Neuronal stem cell (in vitro differentiated cells): ENCODE measurements around the gene TRAPPC3L.
"Not testable (repeated sequence)": the region's sequence is repeated elsewhere in the genome, so short reads cannot be mapped to it uniquely, and the experiment has no call there.

Experiments
- DNase-seq: peaks from one replicate; pipeline ENCODE4 v3.0.0-alpha.2; 2013; ENCODE audit warnings: low spot score
- H2AFZ ChIP-seq: one replicate; pipeline ENCODE4 v1.6.1; 2013; ENCODE audit warnings: mild to moderate bottlenecking, low read length, inconsistent platforms
- H2AK5ac ChIP-seq: 2 replicates; pipeline ENCODE4 v1.6.1; 2013; ENCODE audit warnings: low read depth, mild to moderate bottlenecking, inconsistent platforms, low read length, moderate library complexity, mixed read lengths
- H2BK120ac ChIP-seq: 2 replicates; pipeline ENCODE4 v1.6.1; 2013; ENCODE audit warnings: low read depth, mild to moderate bottlenecking, inconsistent platforms, low read length, moderate library complexity, mixed read lengths
- H2BK12ac ChIP-seq: one replicate; pipeline ENCODE4 v1.6.1; 2013; ENCODE audit warnings: low read length, inconsistent platforms
- H2BK15ac ChIP-seq: 2 replicates; pipeline ENCODE4 v1.6.1; 2013; ENCODE audit warnings: mild to moderate bottlenecking, low read length, inconsistent platforms, mixed read lengths
- H2BK5ac ChIP-seq: one replicate; pipeline ENCODE4 v1.6.1; 2013; ENCODE audit warnings: inconsistent platforms, mild to moderate bottlenecking, low read length, moderate library complexity
- H3K14ac ChIP-seq: one replicate; pipeline ENCODE4 v1.6.1; 2013; ENCODE audit warnings: low read length, inconsistent platforms
- H3K18ac ChIP-seq: 2 replicates; pipeline ENCODE4 v1.6.1; 2013; ENCODE audit warnings: low read length, inconsistent platforms
- H3K23ac ChIP-seq: 2 replicates; pipeline ENCODE4 v1.6.1; 2013; ENCODE audit warnings: low read depth, mild to moderate bottlenecking, mixed read lengths, low read length, inconsistent platforms; ENCODE audit not compliant: poor library complexity
- H3K27ac ChIP-seq: replicated peaks from 3 replicates; pipeline ENCODE4 v1.5.1; 2013; ENCODE audit warnings: low read length, inconsistent platforms
- H3K27me3 ChIP-seq, 3 experiments: 2 replicates each; pipeline ENCODE4 v1.6.1; 2013; ENCODE audit warnings: low read length in 3 of 3, mild to moderate bottlenecking in 2 of 3, inconsistent platforms in 1 of 3, low read depth in 1 of 3, mixed read lengths in 1 of 3, moderate library complexity in 1 of 3; ENCODE audit not compliant: control insufficient read depth in 3 of 3, insufficient read depth in 3 of 3
- H3K36me3 ChIP-seq, 2 donors: replicated peaks in 1 of 2; 2 replicates each; pipeline ENCODE4 v1.6.1; 2013; ENCODE audit warnings: low read length in 2 of 2; ENCODE audit not compliant: control insufficient read depth in 2 of 2, insufficient read depth in 2 of 2
- H3K4ac ChIP-seq: 2 replicates; pipeline ENCODE4 v1.6.1; 2013; ENCODE audit warnings: inconsistent platforms, mild to moderate bottlenecking, low read length, moderate library complexity
- H3K4me1 ChIP-seq, 2 donors: 1 replicate in 1 of 2; 2 replicates in 1 of 2; pipeline ENCODE4 v1.6.1; 2013; ENCODE audit warnings: low read length in 2 of 2, low read depth in 1 of 2; ENCODE audit not compliant: control insufficient read depth in 2 of 2, insufficient read depth in 1 of 2
- H3K4me2 ChIP-seq: one replicate; pipeline ENCODE4 v1.6.1; 2013; ENCODE audit warnings: mild to moderate bottlenecking, low read length, inconsistent platforms; ENCODE audit not compliant: insufficient read depth, poor library complexity, severe bottlenecking
- H3K4me3 ChIP-seq, 2 donors: 2 replicates each; pipeline ENCODE4 v1.5.1; 2013; ENCODE audit warnings: low read length in 2 of 2, mild to moderate bottlenecking in 2 of 2, inconsistent platforms in 1 of 2, moderate library complexity in 1 of 2
- H3K79me1 ChIP-seq: one replicate; pipeline ENCODE4 v1.6.1; 2013; ENCODE audit warnings: low read depth, mild to moderate bottlenecking, inconsistent platforms, low read length, moderate library complexity
- H3K9ac ChIP-seq: one replicate; pipeline ENCODE4 v1.6.1; 2013; ENCODE audit warnings: mild to moderate bottlenecking, low read depth, low read length, inconsistent platforms; ENCODE audit not compliant: poor library complexity
- H3K9me3 ChIP-seq, 2 donors: replicated peaks in 1 of 2; 2 replicates each; pipeline versions ENCODE3 to v1.6.1; 2013; ENCODE audit warnings: low read length in 2 of 2, mild to moderate bottlenecking in 2 of 2, inconsistent platforms in 1 of 2, low read depth in 1 of 2, mixed read lengths in 1 of 2, moderate library complexity in 1 of 2; ENCODE audit not compliant: control insufficient read depth in 2 of 2, insufficient read depth in 1 of 2
- H4K8ac ChIP-seq: one replicate; pipeline ENCODE4 v1.6.1; 2013; ENCODE audit warnings: low read depth, mild to moderate bottlenecking, inconsistent platforms, low read length, moderate library complexity
- H4K91ac ChIP-seq: one replicate; pipeline ENCODE4 v1.6.1; 2013; ENCODE audit warnings: low read length, low read depth, mild to moderate bottlenecking, inconsistent platforms; ENCODE audit not compliant: poor library complexity
- WGBS, 2 donors: extraction: QIAGEN DNeasy Blood & Tissue Kit; methylation state at CpG; one replicate each; pipeline ENCODE4 v1.1.7; 2013; ENCODE audit warnings: missing lambda C conversion rate in 2 of 2, mixed read lengths in 1 of 2; ENCODE audit not compliant: insufficient read length in 2 of 2, insufficient replicate concordance in 1 of 2; ENCODE audit errors: extremely low coverage in 2 of 2; 5-methylcytosine and 5-hydroxymethylcytosine counted together

TRAPPC3L gene

DNA sequence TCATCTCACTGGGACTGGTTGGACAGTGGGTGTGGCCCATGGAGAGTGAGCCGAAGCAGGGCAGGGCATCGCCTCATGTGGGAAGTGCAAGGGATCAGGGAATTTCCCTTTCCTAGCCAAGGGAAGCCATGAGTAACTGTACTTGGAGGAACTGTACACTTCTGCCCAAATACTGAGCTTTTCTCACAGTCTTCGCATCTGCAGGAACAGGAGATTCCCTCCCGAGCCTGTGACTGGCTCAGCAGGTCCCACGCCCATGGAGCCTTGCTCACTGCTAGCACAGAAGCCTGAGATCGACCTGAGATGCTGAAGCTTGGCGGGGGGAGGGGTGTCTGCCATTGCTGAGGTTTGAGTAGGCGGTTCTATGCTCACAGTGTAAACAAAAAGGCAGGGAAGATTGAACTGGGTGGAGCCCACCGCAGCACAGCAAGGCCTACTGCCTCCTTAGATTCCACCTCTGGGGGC, 44.5 kb downstream of the TRAPPC3L start:
- Histone ChIP-seq H2AK5ac (no peak overlapping the region), H3K36me3 (no peaks in the 10 kb centered on the region), H2BK12ac (no peak overlapping the region), H3K9me3 (peaks cover 0 to 4% of the 10 kb centered on the region in 2 donors), H3K4me1 (peaks cover 4 to 6% of the 10 kb centered on the region in 2 donors), H3K18ac (peak overlapping the region; percentile 76), H3K9ac (no peak overlapping the region), H3K27ac (no peak overlapping the region), H4K91ac (no peak overlapping the region), H3K4me2 (no peak overlapping the region), H3K14ac (no peak overlapping the region), H2BK5ac (no peak overlapping the region), H3K23ac (no peak overlapping the region), H2BK120ac (no peak overlapping the region), H4K8ac (no peak overlapping the region), H2BK15ac (no peak overlapping the region), H3K27me3 (no peaks in the 10 kb centered on the region), H3K4me3 (peak overlapping the region in 1 of 2 donors; percentile 49), H2AFZ (peak overlapping the region; percentile 79), H3K79me1 (no peaks in the 10 kb centered on the region), H3K4ac (no peak overlapping the region)
- WGBS, 2 donors, result no CpG with 5 or more reads among the region's 9 CpGs
- no peak for DNase-seq

DNA sequence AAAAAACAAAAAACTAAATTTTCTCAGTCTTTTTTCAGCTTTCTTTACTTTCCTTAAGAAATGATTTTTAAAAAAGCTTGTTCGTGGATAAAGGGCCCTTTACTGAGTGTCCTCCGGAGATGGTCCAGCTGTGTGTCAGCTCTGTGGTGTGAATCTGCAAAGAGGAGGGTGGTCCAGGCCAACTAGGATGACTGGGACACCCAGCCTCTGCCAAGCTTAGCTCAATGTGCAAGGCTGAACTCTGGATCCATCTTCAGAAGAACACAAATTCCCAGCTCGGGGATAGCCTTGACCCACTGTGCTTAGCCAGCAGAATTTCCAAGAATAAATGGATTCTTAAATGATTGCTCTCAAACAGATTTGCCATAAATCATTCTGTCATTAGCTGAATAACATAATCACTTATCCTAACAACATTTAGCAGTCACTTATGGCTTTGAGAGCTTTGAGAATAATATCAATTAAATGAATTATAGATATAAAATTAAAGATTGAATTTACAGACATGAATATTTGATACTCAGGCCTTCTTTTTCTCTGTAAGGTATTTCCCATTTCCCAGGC, 48.3 kb downstream of the TRAPPC3L start:
- Histone ChIP-seq H3K23ac (no peak overlapping the region), H2BK5ac (no peak overlapping the region), H3K4me2 (no peak overlapping the region), H3K36me3 (no peaks in the 10 kb centered on the region), H2AFZ (peak overlapping the region; percentile 46), H3K27me3 (no peaks in the 10 kb centered on the region), H3K4ac (no peak overlapping the region), H3K4me1 (peaks cover 6% of the 10 kb centered on the region in 2 donors), H3K27ac (no peak overlapping the region), H2BK12ac (no peak overlapping the region), H3K9ac (no peak overlapping the region), H3K79me1 (no peaks in the 10 kb centered on the region), H3K18ac (no peak overlapping the region), H3K14ac (no peak overlapping the region), H2BK120ac (no peak overlapping the region), H2BK15ac (no peak overlapping the region), H4K91ac (no peak overlapping the region), H3K4me3 (no peak overlapping the region), H3K9me3 (peaks cover 0 to 4% of the 10 kb centered on the region in 2 donors), H4K8ac (no peak overlapping the region), H2AK5ac (no peak overlapping the region)
- DNase-seq, result no peak
- no CpG with 5 or more reads among the region's 3 CpGs for WGBS, 2 donors

DNA sequence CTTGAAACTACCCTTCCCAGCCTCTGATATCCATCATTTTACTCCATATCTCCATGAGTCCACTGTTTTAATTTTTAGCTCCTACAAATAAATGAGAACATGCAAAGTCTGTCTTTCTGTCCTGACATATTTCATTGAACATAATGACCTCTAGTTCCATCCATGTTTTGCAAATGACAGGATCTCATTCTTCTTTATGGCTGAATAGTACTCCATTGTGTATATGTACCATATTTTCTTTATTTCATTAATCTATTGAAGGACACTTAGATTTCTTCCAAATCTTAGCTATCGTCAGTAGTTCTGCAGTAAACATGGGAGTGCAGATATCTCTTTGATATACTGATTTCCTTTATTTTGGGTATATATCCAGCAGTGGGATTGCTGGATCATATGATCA, 50.3 kb downstream of the TRAPPC3L start:
- not testable (repeated sequence) for H2AK5ac ChIP-seq, DNase-seq, H2BK5ac ChIP-seq, H2AFZ ChIP-seq, H3K79me1 ChIP-seq, H3K27ac ChIP-seq, H4K91ac ChIP-seq, H3K9ac ChIP-seq, H3K4ac ChIP-seq, H3K4me3 ChIP-seq, H4K8ac ChIP-seq, H2BK120ac ChIP-seq, H3K23ac ChIP-seq, H3K27me3 ChIP-seq, H3K14ac ChIP-seq, H2BK15ac ChIP-seq, H3K18ac ChIP-seq, H3K36me3 ChIP-seq, H3K4me2 ChIP-seq, H3K9me3 ChIP-seq, H2BK12ac ChIP-seq
- whole genome bisulfite sequencing, 2 donors, result no CpG with 5 or more reads among the region's 1 CpG
- peaks cover 2 to 16% of the 10 kb centered on the region in 2 donors for H3K4me1 ChIP-seq

DNA sequence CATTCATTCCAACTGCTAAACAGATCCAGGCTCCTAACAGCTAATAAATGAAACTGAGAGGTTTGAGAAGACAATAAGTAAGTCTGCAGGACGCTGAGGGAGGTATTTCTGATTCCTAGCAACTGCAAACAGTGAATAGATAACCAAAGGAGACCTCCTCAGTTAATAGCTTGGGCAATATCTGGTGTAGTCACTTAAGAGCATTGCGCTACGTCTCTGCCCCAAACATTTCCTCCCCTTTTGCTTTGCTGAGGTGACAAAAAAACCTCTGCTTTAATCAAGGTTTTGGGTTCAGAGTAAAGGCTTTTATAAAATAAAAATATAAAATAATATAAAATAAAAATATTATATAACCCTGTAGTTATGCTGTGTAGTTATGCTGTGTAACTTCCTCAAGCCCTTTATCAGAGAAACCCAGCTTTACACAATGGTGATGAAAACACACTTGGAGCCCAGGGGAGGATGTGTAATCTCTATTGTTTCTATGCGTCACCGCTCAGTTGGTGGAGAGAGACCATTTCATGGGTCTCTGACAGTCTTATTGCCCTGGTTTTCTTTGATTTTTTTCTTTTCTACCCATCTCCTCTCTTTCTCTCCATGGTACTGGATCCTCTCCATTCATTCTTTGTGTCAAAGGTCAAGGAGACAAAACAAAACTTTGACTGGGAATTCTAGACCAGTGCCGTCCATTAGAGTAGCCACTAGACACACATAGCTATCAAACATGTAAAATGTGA, 53.0 kb downstream of the TRAPPC3L start:
- Histone ChIP-seq H3K4me1 (peaks cover 0 to 16% of the 10 kb centered on the region in 2 donors), H3K18ac (no peak overlapping the region), H3K9ac (no peak overlapping the region), H2AK5ac (no peak overlapping the region), H3K36me3 (no peaks in the 10 kb centered on the region), H2AFZ (peak overlapping the region; percentile 72), H2BK15ac (no peak overlapping the region), H3K4ac (no peak overlapping the region), H3K4me2 (no peak overlapping the region), H3K4me3 (no peak overlapping the region), H3K9me3 (no peaks in the 10 kb centered on the region), H3K27ac (no peak overlapping the region), H2BK12ac (no peak overlapping the region), H4K8ac (no peak overlapping the region), H3K23ac (no peak overlapping the region), H3K14ac (no peak overlapping the region), H3K27me3 (no peaks in the 10 kb centered on the region), H4K91ac (no peak overlapping the region), H3K79me1 (no peaks in the 10 kb centered on the region), H2BK5ac (no peak overlapping the region), H2BK120ac (no peak overlapping the region)
- peak; percentile 11 for DNase-seq
- WGBS, 2 donors, result no CpG with 5 or more reads among the region's 6 CpGs
